Effector CD4-positive, alpha-beta T cell (primary cell): Measurements from ENCODE around the gene CBLL1.

ENCODE experiments used
- DNase-seq: peaks from one replicate; pipeline ENCODE4 v3.0.0-alpha.2; 2020

Gene CBLL1

DNA sequence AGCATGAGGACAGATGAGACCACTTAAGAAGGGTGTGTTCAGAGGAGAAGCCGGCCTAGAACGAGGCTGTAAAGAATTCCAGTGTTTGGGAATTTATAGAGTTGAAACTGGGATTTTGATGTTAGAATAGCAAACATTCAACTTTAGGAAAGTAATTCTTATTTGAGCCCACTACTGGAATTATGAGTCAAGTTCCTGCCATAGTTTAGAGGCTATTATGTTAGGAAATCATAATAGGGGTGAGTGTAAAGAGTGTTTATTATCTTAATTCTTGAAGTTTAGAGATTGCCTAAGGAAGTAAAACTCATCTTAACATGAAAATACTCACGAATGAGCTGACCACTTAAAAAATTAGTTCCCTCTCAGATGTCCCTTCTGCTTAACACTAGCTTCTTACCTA, 2.1 kb downstream of the CBLL1 start:
- DNase-seq = no peak

- no peak for DNase-seq
These were observed 7.2 kb downstream of the CBLL1 start for GRCh38 chr7:107751113-107751512.

- no peak for DNase-seq
These were observed 10.7 kb downstream of the CBLL1 start for GRCh38 chr7:107754642-107755041.

GRCh38 chr7:107758667-107759066, 14.7 kb downstream of the CBLL1 start:
- DNase-seq = no peak

GRCh38 chr7:107767391-107767790, 23.4 kb downstream of the CBLL1 start:
- no peak for DNase-seq

GRCh38 chr7:107768263-107768662, 24.3 kb downstream of the CBLL1 start:
- no peak for DNase-seq

DNA sequence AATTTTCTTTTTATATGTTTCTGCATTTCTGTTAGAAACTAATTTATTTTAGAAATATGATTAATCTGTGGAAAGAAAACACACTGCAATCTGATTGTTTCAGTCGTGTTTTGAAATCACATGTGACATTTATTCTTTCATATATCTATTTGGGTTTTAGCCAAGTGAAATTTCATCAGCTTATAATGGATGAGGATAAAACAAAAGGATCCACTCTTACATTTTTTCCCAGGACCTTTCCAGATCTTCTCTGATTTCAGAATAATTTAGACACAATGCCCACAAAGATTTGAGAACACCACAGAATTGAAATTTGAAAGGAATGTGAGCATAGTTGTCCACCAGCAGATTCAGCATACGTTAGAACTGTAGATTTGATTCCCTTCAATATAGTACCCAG, 29.1 kb downstream of the CBLL1 start:
- DNase-seq = no peak

- no peak for DNase-seq
These were observed 33.8 kb downstream of the CBLL1 start for GRCh38 chr7:107777702-107778101.

DNA sequence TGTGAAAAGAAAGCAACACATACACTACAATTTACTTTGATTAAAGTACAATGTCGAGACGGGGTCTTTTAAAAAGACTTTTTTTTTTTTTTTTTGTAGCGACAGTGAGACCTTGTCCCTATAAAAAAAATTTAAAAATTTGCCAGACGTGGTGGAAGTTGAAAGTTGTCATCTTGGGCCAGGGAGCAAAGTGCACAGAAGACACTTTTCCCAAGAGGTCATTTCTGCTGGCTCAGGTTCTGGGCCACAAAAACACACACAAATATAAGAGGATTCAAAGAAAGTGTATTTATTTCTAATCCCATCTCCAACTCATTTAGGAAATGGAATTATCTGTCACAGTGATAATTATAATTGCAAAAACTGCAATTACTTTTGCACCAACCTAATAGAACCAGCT, 34.3 kb downstream of the CBLL1 start:
- no peak for DNase-seq

DNA sequence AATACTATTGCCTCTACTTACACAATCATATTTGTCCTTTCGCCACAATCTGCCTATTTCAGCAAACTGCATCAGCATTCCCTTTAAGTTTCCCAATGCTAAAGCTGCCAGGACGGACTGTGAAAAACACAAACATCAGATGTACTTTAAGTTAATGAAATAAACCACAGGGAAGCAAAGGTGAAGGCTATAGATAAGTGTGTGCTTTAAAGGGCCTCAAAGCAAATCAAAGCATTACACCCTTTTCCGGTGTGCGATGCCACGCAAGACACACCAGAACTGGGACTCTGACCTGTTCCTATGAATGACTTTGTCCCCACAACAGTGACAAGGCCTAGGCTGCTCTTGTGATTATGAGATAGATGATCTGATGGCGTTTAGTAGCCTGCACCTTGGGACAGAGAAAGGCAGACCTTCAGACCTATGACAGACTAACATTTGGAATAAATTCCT, 35.7 kb downstream of the CBLL1 start:
- no peak for DNase-seq

DNA sequence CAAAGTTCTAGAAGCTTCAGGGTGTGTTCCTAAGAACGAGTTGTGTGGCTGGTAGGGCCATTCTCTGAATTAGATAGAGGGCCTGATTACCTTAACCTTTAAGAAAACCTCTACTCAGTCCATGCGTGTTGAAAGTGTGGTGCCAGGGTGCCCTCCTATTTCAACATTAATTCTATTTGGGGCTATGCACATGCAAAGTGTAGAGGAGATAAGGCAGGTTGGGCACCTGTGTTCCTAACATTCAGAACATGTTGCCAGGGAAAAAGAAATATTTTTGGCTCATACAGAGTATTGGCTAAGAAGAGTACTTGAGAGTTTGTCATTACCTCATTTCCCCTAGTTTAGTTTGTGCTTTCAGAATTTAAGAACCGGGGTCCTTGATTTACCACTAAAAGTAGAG, 38.4 kb downstream of the CBLL1 start:
- no peak for DNase-seq

GRCh38 chr7:107783648-107784047, 39.7 kb downstream of the CBLL1 start:
- DNase-seq = no peak

DNA sequence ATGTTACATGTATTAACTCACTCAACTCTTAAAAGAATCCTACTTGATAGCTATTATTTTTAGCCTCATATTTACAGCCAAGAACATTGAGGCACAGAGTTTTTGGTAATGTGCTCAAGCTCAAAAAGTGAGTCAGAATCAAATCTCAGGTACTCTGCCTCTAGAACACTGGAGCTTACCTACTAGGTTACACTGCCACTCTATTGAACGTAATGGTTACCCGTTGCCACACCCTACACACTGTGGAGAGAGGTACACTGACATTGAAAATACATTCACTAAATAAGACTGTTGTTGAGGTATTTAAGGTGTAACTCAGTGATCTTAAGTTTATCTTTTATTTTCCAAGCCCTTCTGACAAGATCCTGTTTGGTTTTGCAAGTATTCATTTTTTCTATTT, 41.2 kb downstream of the CBLL1 start:
- DNase-seq = no peak

GRCh38 chr7:107785926-107786325, 42.0 kb downstream of the CBLL1 start:
- DNase-seq = no peak

DNA sequence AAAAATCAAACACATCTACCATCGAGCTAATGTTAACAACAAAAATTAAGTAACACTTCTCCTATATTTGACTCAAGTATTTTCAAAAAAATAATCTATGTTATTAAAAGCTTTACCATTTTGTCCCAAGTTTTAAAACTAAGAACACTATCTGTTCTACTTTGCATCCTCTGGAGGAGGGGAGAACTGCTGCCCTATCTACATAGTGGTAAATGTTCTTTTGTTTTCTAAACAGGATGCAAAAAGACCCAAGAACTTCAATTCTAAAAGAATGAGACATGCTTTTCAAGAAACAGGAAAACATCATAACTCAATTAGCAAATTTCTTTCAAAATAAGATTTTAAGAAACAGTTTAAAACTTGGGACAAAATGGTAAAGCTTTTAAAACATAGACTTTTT, 44.3 kb downstream of the CBLL1 start:
- no peak for DNase-seq

GRCh38 chr7:107788662-107789061, 44.7 kb downstream of the CBLL1 start:
- no peak for DNase-seq

- no peak for DNase-seq
These were observed 45.7 kb downstream of the CBLL1 start for GRCh38 chr7:107789647-107790046.

- no peak for DNase-seq
These were observed 48.4 kb downstream of the CBLL1 start for GRCh38 chr7:107792364-107792763.

GRCh38 chr7:107799647-107800264, 55.8 kb downstream of the CBLL1 start:
- no peak for DNase-seq

DNA sequence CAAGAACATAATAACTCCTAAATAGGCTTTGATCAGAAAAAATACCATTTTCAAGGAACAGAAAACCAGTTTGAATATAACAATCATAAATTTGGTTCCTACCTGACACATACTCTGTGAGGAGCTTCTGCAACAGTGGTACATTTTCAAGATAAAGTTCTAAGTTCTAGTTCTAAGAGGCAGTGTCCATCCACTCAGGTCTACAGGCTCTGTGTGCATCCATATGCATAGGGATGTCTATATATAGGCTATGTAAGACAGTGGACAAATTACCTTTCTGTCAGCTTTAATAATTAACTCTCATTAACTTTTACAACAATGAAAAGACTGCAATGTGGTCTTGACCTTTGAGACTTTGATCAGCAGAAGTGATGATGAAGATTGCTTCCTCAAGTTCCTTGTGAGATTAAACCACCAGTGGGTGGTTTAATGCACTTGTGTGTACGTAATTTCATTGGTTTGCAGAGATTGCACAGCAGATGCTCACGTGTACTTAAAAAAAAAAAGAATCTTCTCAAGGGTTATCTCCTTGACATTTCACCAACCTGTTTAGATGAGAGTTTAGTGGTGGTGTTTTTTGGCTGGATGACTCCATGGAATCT, 59.2 kb downstream of the CBLL1 start, which contains the start of gene SLC26A3:
SLC26A3 (minus strand) TSS at position 215 of the 602 bp plus-strand sequence. CDS start 8,714 bp downstream, outside the sequence.
- DNase-seq = no peak

DNA sequence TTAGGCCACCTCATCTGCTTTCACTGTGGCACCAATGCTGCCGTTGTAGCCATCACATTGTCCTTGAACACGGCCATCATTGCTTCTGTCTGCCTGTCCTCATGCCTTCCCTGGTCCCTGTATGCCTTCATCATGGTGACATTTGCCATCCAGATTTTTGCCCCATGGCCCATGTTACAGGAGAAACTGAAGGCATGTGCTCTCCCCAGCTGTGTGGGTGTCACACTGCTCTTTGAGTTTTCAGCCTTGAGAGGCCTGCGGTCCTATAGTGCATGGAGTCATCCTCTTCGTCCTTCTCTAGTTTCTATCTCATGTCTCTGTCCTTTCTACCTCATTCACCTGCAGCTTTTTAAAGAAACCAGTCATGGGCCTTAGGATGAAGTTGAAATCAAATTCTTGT, 65.2 kb downstream of the CBLL1 start:
- DNase-seq = no peak

GRCh38 chr7:107810626-107811025, 66.7 kb downstream of the CBLL1 start:
- no peak for DNase-seq
